A549 (cell line): ENCODE data around the gene OSER1. TPM values are rescaled to one million over a fixed set of nuclear protein-coding genes. Genes with fewer than 3 reads are reported as not detected.

Source experiments
- ATAC-seq, 2 experiments: fragments of 200-7000 bp in 1 of 2; fragments of >200 bp in 1 of 2; cut with Nextera tagmentation in 1 of 2; cut with Tn5 transposase in 1 of 2; 3 replicates each; pipeline versions ENCODE4 v1.8.0 to v1.9.1; 2018 to 2020; ENCODE audit warnings: mild to moderate bottlenecking in 1 of 2, moderate library complexity in 1 of 2
- CTCF ChIA-PET: fragments of 300-600 bp; sonication (Branson Sonifier 250); formaldehyde crosslinking; extraction: SDS; loops from one replicate; lab custom pipeline; 2021; ENCODE audit warnings: antibody characterized with exemption, inconsistent platforms; lab: Yijun Ruan, JAX
- POLR2A ChIA-PET: fragments of 350-600 bp; formaldehyde crosslinking; extraction: SDS; loops from one replicate; lab custom pipeline; 2021; ENCODE audit warnings: antibody characterized with exemption, inconsistent platforms; lab: Yijun Ruan, JAX
- DNase-seq, 2 experiments: peaks; one replicate each; pipeline versions ENCODE4 v3.0.0 to v3.0.0-alpha.2; 2011 to 2016; ENCODE audit warnings: low read depth in 1 of 2, low spot score in 1 of 2
- FAIRE-seq: peaks from 2 replicates; lab custom pipeline; 2011; peaks lifted over from hg19 to GRCh38; lab: Jason Lieb, UNC
- H3K27ac ChIP-seq, 2 experiments: fragments of >200 bp; sonication (Bioruptor Twin); formaldehyde crosslinking; 3 replicates each; pipeline ENCODE4 v1.5.1; 2016 to 2017
- H3K4me1 ChIP-seq: fragments of >200 bp; sonication (Bioruptor Twin); formaldehyde crosslinking; 3 replicates; pipeline ENCODE4 v1.6.1; 2016
- H3K4me2 ChIP-seq: fragments of >200 bp; sonication (Bioruptor Twin); formaldehyde crosslinking; 3 replicates; pipeline ENCODE4 v1.6.1; 2016
- H3K4me3 ChIP-seq: fragments of >200 bp; sonication (Bioruptor Twin); formaldehyde crosslinking; 3 replicates; pipeline ENCODE4 v1.5.1; 2016
- H3K9me3 ChIP-seq: fragments of >200 bp; sonication (Bioruptor Twin); formaldehyde crosslinking; 3 replicates; pipeline ENCODE4 v1.6.1; 2016
- CBX8 ChIP-seq: fragments of 200-600 bp; sonication (generic); IDR thresholded peaks from 2 replicates; pipeline ENCODE4 v1.6.1; 2016
- CHD2 ChIP-seq: fragments of 150-350 bp; IDR thresholded peaks from 2 replicates; pipeline ENCODE4 v1.6.1; 2014; ENCODE audit warnings: low read length; ENCODE audit not compliant: partially characterized antibody
- FOSB ChIP-seq: fragments of 250-450 bp; sonication (Bioruptor Pico); IDR thresholded peaks from 2 replicates; pipeline ENCODE4 v1.5.0; 2020; ENCODE audit warnings: mild to moderate bottlenecking, moderate library complexity
- FOSL2 ChIP-seq, 2 experiments: fragments of 450-650 bp in 1 of 2; fragments of >200 bp in 1 of 2; sonication (Bioruptor Twin) in 1 of 2; formaldehyde crosslinking; IDR thresholded peaks; 2 replicates each; pipeline versions ENCODE4 v1.5.0 to v1.6.1; 2016 to 2020; ENCODE audit warnings: mild to moderate bottlenecking in 1 of 2, moderate library complexity in 1 of 2
- HDAC2 ChIP-seq: fragments of 200-600 bp; sonication (generic); IDR thresholded peaks from 2 replicates; pipeline ENCODE4 v1.6.1; 2016
- HEYL ChIP-seq: fragments of 250-450 bp; sonication (Bioruptor Pico); IDR thresholded peaks from 2 replicates; pipeline ENCODE4 v1.8.0; 2021; ENCODE audit warnings: mild to moderate bottlenecking, moderate library complexity
- JUN ChIP-seq, 2 experiments: fragments of >200 bp; sonication (Bioruptor Twin); formaldehyde crosslinking; IDR thresholded peaks; 2 replicates in 1 of 2; 3 replicates in 1 of 2; pipeline ENCODE4 v1.6.1; 2016 to 2017
- JUNB ChIP-seq: fragments of >200 bp; sonication (Bioruptor Twin); formaldehyde crosslinking; IDR thresholded peaks from 2 replicates; pipeline ENCODE4 v1.6.1; 2016
- MAFK ChIP-seq: fragments of 450-650 bp; IDR thresholded peaks from 2 replicates; pipeline ENCODE4 v1.6.1; 2014; ENCODE audit not compliant: partially characterized antibody
- MAX ChIP-seq: IDR thresholded peaks from 2 replicates; pipeline ENCODE4 v1.6.1; 2012
- MYC ChIP-seq: IDR thresholded peaks from 2 replicates; pipeline ENCODE4 v1.6.1; 2012; ENCODE audit warnings: mild to moderate bottlenecking, inconsistent platforms, low read length, improper control_type of control experiment, borderline replicate concordance
- NR3C1 ChIP-seq: fragments of >200 bp; sonication (Bioruptor Twin); formaldehyde crosslinking; IDR thresholded peaks from 3 replicates; pipeline ENCODE4 v1.6.1; 2017
- PHF8 ChIP-seq: fragments of 200-600 bp; sonication (generic); IDR thresholded peaks from 2 replicates; pipeline ENCODE4 v1.6.1; 2016; ENCODE audit warnings: low read depth, mild to moderate bottlenecking, antibody characterized with exemption, moderate library complexity, borderline replicate concordance
- POLR2A ChIP-seq: IDR thresholded peaks from 2 replicates; pipeline ENCODE4 v1.6.1; 2012; ENCODE audit warnings: mild to moderate bottlenecking, low read length
- RARB ChIP-seq: fragments of 250-450 bp; sonication (Bioruptor Pico); IDR thresholded peaks from 2 replicates; pipeline ENCODE4 v1.8.0; 2021; ENCODE audit warnings: mild to moderate bottlenecking, moderate library complexity
- SMC3 ChIP-seq: fragments of >200 bp; sonication (Bioruptor Twin); formaldehyde crosslinking; IDR thresholded peaks from 3 replicates; pipeline ENCODE4 v1.6.1; 2018; ENCODE audit warnings: inconsistent platforms
- SREBF2 ChIP-seq: fragments of 450-650 bp; IDR thresholded peaks from 2 replicates; pipeline ENCODE4 v1.6.1; 2014; ENCODE audit warnings: mild to moderate bottlenecking, moderate library complexity
- ZC3H11A ChIP-seq: fragments of 450-650 bp; IDR thresholded peaks from 2 replicates; pipeline ENCODE4 v1.6.1; 2014; ENCODE audit warnings: antibody characterized with exemption, mild to moderate bottlenecking
- ZSCAN20 ChIP-seq: fragments of 250-450 bp; sonication (Bioruptor Pico); IDR thresholded peaks from 2 replicates; pipeline ENCODE4 v1.8.0; 2022; ENCODE audit warnings: mild to moderate bottlenecking, moderate library complexity
- WGBS: methylation state at CpG from one replicate; pipeline ENCODE4 v1.1.6; 2017; ENCODE audit errors: missing lambda C conversion rate; 5-methylcytosine and 5-hydroxymethylcytosine counted together
- polyA plus RNA-seq, 4 experiments: library from polyadenylated mRNA; depleted of rRNA in 3 of 4; stranded (reverse); fragments of >200 nt; fragmentation: RNase III in 1 of 4; extraction: RNeasy Plus Mini Kit Qiagen cat#74134 plus additional on column Dnase treatment in 1 of 4; gene quantifications; 2 replicates in 3 of 4; 3 replicates in 1 of 4; pipeline ENCODE4 v1.2.3, GENCODE V29; 2011 to 2017
- TF ChIP-seq, protein P1 (sequence below): fragments of 200-600 bp; sonication (generic); IDR thresholded peaks from 2 replicates; pipeline ENCODE4 v1.6.1; 2016; ENCODE audit warnings: antibody characterized with exemption, mild to moderate bottlenecking, moderate library complexity
- TF ChIP-seq, protein P2 (sequence below): fragments of 450-650 bp; IDR thresholded peaks from 2 replicates; pipeline ENCODE4 v1.6.1; 2014; ENCODE audit warnings: antibody characterized with exemption
- TF ChIP-seq, protein P3 (sequence below): IDR thresholded peaks from 2 replicates; pipeline ENCODE4 v1.6.1; 2012
- TF ChIP-seq, protein P4 (sequence below): fragments of >200 bp; sonication (Bioruptor Twin); formaldehyde crosslinking; IDR thresholded peaks from 3 replicates; pipeline ENCODE4 v1.5.1; 2016
- TF ChIP-seq, protein P5 (sequence below): fragments of >200 bp; sonication (Bioruptor Twin); formaldehyde crosslinking; IDR thresholded peaks from 2 replicates; pipeline ENCODE4 v1.6.1; 2016

The OSER1 gene
- polyA plus RNA-seq, 2 of the 4 experiments (the other 2 are of a cell fraction) = 47.5 to 62.6 TPM

DNA sequence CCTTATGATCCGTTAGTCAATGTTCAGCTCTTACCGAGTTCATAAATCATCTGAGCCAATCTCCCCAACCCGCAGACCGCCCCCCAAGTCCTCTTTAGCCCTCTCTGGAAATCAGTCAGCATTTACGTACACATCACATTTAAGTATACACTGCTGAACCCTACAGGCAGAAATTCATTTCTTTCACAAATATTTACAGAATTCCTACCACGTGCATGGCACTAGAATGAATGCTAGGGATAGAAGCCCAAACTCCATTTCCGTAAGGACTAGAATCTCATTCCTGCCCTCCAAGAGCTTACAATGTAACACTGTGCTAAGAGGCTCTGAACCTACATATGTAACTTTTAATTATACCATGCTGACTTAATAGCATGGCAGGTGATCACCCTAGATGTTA is 1.8 kb downstream of the OSER1 start:
- POLR2A ChIA-PET = no interaction called here
- WGBS = 2% methylated on average over 7 of the region's 7 CpGs

DNA sequence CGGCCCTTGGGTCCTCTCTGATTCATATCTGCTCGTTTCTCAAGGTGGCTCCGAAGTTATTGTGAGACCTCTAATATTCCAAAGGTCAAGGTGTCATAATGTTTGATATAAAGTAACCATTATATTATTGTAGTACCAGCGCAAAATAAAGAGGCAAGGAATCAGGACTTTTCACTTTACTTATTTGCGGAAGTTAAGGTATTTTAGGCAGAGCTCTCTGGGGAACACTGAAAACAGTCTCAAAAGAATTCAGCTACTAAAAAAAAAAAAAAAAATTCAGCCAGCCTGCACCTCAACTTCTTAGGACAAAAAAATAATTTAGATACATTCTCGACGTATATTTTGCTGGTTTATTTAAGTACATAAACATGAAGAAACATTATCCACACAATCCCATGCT is 2.4 kb downstream of the OSER1 start:
- Histone ChIP-seq H3K27ac (peak overlapping the region; percentile 74 to 98), H3K4me2 (peak overlapping the region; percentile 94), H3K9me3 (no peaks in the 10 kb centered on the region), H3K4me1 (peaks cover 58% of the 10 kb centered on the region), H3K4me3 (peak overlapping the region; percentile 64)
- WGBS = 21% methylated on average over 7 of the region's 7 CpGs
- FAIRE-seq (no peak), DNase-seq (no peak), ATAC-seq (no peak)
- ChIA-PET POLR2A (interaction anchor here (0.6 kb wide), 1 partner anchor 395 kb away, joined by 3 read pairs; no protein-coding TSS in a partner anchor), CTCF (interaction anchor here (0.6 to 2.0 kb wide), 6 partner anchors 10 to 254 kb away, joined by 3 to 9 read pairs (median 5); no protein-coding TSS in a partner anchor)
- TF ChIP-seq MYC = no peak
- TF ChIP-seq CBX8 = no peak
- TF ChIP-seq MAFK = no peak
- TF ChIP-seq SMC3 = no peak
- no peak for TF ChIP-seq PHF8
- TF ChIP-seq, protein P1, sequence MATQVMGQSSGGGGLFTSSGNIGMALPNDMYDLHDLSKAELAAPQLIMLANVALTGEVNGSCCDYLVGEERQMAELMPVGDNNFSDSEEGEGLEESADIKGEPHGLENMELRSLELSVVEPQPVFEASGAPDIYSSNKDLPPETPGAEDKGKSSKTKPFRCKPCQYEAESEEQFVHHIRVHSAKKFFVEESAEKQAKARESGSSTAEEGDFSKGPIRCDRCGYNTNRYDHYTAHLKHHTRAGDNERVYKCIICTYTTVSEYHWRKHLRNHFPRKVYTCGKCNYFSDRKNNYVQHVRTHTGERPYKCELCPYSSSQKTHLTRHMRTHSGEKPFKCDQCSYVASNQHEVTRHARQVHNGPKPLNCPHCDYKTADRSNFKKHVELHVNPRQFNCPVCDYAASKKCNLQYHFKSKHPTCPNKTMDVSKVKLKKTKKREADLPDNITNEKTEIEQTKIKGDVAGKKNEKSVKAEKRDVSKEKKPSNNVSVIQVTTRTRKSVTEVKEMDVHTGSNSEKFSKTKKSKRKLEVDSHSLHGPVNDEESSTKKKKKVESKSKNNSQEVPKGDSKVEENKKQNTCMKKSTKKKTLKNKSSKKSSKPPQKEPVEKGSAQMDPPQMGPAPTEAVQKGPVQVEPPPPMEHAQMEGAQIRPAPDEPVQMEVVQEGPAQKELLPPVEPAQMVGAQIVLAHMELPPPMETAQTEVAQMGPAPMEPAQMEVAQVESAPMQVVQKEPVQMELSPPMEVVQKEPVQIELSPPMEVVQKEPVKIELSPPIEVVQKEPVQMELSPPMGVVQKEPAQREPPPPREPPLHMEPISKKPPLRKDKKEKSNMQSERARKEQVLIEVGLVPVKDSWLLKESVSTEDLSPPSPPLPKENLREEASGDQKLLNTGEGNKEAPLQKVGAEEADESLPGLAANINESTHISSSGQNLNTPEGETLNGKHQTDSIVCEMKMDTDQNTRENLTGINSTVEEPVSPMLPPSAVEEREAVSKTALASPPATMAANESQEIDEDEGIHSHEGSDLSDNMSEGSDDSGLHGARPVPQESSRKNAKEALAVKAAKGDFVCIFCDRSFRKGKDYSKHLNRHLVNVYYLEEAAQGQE = no peak
- TF ChIP-seq, protein P2, sequence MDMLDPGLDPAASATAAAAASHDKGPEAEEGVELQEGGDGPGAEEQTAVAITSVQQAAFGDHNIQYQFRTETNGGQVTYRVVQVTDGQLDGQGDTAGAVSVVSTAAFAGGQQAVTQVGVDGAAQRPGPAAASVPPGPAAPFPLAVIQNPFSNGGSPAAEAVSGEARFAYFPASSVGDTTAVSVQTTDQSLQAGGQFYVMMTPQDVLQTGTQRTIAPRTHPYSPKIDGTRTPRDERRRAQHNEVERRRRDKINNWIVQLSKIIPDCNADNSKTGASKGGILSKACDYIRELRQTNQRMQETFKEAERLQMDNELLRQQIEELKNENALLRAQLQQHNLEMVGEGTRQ = no peak
- no peak for TF ChIP-seq HDAC2
- TF ChIP-seq, protein P3, sequence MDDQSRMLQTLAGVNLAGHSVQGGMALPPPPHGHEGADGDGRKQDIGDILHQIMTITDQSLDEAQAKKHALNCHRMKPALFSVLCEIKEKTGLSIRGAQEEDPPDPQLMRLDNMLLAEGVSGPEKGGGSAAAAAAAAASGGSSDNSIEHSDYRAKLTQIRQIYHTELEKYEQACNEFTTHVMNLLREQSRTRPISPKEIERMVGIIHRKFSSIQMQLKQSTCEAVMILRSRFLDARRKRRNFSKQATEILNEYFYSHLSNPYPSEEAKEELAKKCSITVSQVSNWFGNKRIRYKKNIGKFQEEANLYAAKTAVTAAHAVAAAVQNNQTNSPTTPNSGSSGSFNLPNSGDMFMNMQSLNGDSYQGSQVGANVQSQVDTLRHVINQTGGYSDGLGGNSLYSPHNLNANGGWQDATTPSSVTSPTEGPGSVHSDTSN = no peak
- no peak for TF ChIP-seq JUNB
- no peak for TF ChIP-seq ZC3H11A
- no peak for TF ChIP-seq NR3C1
- TF ChIP-seq JUN (IDR thresholded peaks at IDR 0.05) = no peak
- no peak for TF ChIP-seq ZSCAN20 (CRISPR knock-in tag)
- TF ChIP-seq HEYL (CRISPR knock-in tag) = no peak
- no peak for TF ChIP-seq SREBF2
- TF ChIP-seq, protein P4, sequence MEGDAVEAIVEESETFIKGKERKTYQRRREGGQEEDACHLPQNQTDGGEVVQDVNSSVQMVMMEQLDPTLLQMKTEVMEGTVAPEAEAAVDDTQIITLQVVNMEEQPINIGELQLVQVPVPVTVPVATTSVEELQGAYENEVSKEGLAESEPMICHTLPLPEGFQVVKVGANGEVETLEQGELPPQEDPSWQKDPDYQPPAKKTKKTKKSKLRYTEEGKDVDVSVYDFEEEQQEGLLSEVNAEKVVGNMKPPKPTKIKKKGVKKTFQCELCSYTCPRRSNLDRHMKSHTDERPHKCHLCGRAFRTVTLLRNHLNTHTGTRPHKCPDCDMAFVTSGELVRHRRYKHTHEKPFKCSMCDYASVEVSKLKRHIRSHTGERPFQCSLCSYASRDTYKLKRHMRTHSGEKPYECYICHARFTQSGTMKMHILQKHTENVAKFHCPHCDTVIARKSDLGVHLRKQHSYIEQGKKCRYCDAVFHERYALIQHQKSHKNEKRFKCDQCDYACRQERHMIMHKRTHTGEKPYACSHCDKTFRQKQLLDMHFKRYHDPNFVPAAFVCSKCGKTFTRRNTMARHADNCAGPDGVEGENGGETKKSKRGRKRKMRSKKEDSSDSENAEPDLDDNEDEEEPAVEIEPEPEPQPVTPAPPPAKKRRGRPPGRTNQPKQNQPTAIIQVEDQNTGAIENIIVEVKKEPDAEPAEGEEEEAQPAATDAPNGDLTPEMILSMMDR = no peak
- no peak for TF ChIP-seq POLR2A
- no peak for TF ChIP-seq RARB (CRISPR knock-in tag)
- no peak for TF ChIP-seq FOSB (CRISPR knock-in tag)

More for the DNA sequence above, 1.8 kb downstream of the OSER1 start:
- Histone ChIP-seq H3K27ac (peak overlapping the region; percentile 74 to 98), H3K4me3 (peak overlapping the region; percentile 64), H3K9me3 (no peaks in the 10 kb centered on the region), H3K4me2 (peak overlapping the region; percentile 94), H3K4me1 (peaks cover 52% of the 10 kb centered on the region)
- CTCF ChIA-PET = interaction anchor here (0.6 to 2.0 kb wide), 7 partner anchors 9 to 253 kb away, joined by 3 to 9 read pairs (median 5); no protein-coding TSS in a partner anchor
- peak in 1 of 2 experiments; percentile 1; a peak in 1 of 6 replicates for ATAC-seq
- no peak for FAIRE-seq
- TF ChIP-seq FOSB (CRISPR knock-in tag) = no peak
- TF ChIP-seq FOSL2 (IDR thresholded peaks at IDR 0.05) = no peak
- TF ChIP-seq FOSL2 (CRISPR knock-in tag; IDR thresholded peaks at IDR 0.05) = no peak
- TF ChIP-seq MAX = peak; percentile 57; the same call in 1 of the 2 replicates
- TF ChIP-seq, protein P5, sequence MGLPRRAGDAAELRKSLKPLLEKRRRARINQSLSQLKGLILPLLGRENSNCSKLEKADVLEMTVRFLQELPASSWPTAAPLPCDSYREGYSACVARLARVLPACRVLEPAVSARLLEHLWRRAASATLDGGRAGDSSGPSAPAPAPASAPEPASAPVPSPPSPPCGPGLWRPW = no peak
- TF ChIP-seq ZC3H11A = no peak
- no peak for TF ChIP-seq POLR2A
- TF ChIP-seq CHD2 = no peak
- DNase-seq = peak in 1 of 2 experiments; percentile 48
